ENCODE data around the gene GBP2.

GBP2 gene

DNA sequence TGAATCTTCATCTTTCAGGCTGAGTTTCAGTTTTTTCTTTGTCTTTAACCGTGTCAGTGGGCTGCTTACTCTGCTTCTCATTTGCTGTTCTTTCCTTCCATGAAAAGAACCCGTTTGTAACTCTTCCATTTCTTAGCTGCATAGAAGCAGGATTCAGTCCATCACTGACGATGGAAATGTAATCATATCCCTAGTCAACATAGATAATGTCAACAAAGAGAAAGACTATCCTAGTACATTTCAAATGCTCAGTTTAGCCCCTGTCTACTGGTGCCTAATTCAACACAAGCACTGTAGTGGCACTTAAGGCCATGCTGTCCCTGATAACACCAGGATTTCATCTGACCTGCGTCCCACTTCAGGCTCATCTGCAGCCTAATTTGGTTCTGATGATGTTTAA, 61.3 kb downstream of the GBP2 start:
- no peak for DNase-seq (ENCODE audit: low spot score)

DNA sequence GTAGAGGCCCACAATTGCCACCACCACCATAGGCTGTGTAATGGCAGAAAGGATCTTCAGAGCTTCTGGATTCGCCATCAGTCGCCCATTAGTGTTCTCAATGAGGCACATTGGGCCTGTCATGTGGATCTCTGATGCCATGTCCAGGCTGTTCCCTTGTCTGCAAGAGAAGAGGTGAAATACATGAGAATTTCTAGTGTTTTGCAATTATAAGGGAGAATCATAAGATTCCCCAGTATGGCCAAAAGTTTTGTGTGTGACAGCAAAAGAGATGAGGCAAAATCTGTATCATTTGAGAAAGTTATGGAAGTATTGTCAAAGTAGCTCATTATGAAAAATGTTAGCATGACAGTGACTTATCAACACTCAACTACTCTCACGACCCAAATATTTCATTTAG, 62.8 kb downstream of the GBP2 start:
- no peak for DNase-seq (ENCODE audit: low spot score)

DNA sequence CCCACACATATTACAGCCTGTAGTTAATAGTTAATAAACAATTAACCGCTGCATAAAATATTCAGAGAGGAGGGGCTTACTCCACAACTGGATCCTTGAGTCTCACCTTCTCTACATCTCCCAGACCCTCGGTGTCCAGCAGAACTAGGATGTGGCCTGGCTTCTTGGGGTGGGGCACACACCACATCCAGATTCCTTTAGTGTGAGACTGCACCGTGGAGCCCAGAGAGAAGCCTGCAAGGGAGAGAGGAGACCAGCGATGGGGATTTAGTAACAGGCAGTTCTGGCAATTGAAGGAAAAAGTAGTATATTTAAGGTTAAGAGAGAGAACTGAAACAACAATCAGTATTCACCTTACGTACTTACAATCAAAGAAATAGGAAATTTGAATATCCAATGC, 65.8 kb downstream of the GBP2 start:
- DNase-seq (ENCODE audit: low spot score): no peak

Measured in COLO829 (cell line).